ENCODE data around the gene MANSC1. TPM values are rescaled to one million over a fixed set of nuclear protein-coding genes. Genes with fewer than 3 reads are reported as not detected.

The MANSC1 gene
- 5.4 TPM for total RNA-seq

DNA sequence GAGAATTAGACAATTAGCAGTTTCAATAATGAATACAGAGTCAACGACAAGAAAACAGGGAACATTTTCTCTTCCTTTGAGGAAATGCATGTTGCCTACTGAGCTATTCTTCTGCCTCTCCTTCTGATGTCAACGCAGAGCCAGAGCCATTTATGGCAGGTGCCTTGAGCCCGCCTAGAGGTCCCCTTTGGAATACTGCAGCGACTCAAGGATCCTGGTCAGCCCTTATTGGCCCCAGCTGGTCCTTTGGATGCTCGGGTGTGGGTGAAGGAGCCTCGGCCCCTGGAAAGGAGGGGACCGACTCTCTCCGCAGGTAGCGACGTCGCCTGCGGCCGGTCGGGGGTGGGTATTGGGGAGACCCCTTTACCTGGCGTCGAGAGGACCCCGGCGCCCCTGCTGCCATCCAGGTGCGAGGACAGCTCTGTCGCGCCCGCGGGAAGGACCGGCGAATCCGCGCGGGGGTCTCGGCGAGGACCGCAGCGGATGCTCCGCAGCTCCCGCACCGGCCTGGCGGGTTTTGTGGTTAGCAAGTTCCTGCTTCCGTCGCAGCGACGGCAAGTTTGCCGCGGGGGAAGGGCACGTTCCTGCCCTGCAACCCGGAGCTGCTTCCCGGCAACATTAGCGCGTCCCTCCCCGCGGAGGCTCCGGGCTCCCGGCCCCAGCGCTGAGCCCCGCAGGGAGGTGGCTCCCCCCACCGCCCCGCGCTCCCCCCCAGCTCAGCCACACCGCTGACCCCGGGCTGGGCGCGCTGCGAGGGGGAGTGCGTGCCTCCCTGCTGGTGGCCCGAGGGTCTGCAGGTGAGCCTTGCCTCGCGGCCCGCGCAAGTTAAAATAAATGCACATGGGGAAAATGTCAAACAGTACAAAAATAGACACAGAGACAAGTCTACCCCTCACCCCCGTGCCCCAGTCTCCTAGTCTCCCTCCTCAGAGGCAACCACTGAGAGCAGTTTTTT is at the start of gene MANSC1:
MANSC1 (minus strand) TSS at position 532 of the 955 bp plus-strand sequence. CDS start 6,928 bp downstream, outside the sequence.

DNA sequence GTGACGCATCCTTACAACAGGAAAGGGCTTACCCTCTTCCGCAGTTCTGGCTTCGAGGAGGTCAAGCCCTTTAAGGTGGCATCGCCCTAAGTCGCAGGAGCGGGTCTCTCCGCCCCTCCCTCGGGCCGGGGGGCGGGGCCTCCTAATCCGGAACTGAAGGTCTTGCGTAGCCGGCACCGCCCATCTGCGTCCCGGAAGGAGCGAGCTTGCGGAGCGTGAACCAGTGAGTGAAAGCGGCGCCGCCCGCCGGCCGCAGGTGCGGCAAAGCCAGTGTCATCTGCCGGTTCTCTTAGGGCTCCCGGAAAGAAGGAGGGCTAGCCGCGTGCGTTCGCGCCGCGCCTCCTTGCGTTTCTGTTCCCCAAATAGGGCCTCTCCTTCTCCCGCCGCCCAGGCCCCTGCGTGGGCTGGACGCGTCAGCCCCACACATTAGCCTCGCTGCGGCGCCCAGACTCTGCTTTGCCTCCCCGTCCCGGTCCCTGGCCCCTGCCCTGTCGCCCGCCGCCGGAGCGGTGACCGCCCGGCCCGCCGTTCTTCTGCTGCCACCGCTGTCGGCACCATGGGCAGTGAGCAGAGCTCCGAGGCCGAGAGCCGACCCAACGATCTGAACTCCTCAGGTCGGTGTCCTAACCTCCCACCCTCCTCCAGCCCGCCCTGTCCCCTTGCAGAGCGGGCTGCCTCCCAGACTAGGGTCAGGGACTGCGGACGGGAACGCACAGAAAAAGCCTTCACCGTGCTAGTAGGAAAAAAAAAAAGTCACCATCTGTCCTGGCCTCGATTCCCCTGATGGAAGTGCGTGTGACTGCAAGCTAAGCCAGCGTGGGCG is 7.1 kb upstream of the MANSC1 start, which contains the start of gene BORCS5:
BORCS5 (plus strand) TSS at position 183 of the 823 bp plus-strand sequence; CDS start at position 557, 374 bp downstream.

Small RNAs within 50 kb of the gene (small RNA-seq; reads per million reads assigned to genes)
- not detected for gene RNU6-318P (ENCODE audit: low replicate concordance)

Other genes starting within 250 kb of the MANSC1 start
- gene LRP6, start 83.2 kb downstream of the MANSC1 start, total RNA-seq, result 133 TPM
- gene BORCS5, start 6.8 kb upstream of the MANSC1 start, total RNA-seq, result 39.0 TPM
- gene DUSP16, start 212.6 kb upstream of the MANSC1 start, total RNA-seq, result 23.9 TPM